NCI-H2081 (cell line): Measurements from ENCODE around the gene TNNT2.
A peak's percentile ranks its signal among the peaks of the same experiment; 100 is the strongest.

Source experiments
- DNase-seq, 2 experiments: peaks; one replicate each; lab custom pipeline; 2025; lab: John Stamatoyannopoulos, UW

TNNT2 gene

GRCh38 chr1:201401700-201402099 lies 24.2 kb upstream of the TNNT2 start:
- no peak for DNase-seq

- no peak for DNase-seq
Measured at GRCh38 chr1:201400852-201401230, 23.4 kb upstream of the TNNT2 start.

- DNase-seq, result no peak
Measured at GRCh38 chr1:201400212-201400851, 22.9 kb upstream of the TNNT2 start.

- DNase-seq, result peak; percentile 48 to 66
Measured at GRCh38 chr1:201399352-201400126, 22.1 kb upstream of the TNNT2 start.

GRCh38 chr1:201399018-201399351 lies 21.5 kb upstream of the TNNT2 start, which contains the start of gene LAD1:
Gene LAD1, minus strand, starts transcription at chr1:201399324. Its CDS starts 18 bp downstream, at chr1:201399306.
- DNase-seq, result no peak

GRCh38 chr1:201397675-201398074 lies 20.2 kb upstream of the TNNT2 start:
- DNase-seq, result no peak

GRCh38 chr1:201396861-201397464 lies 19.5 kb upstream of the TNNT2 start:
- peak; percentile 26 to 37 for DNase-seq

- no peak for DNase-seq
Measured at GRCh38 chr1:201395936-201396335, 18.5 kb upstream of the TNNT2 start.

- DNase-seq, result no peak
Measured at GRCh38 chr1:201394591-201394990, 17.1 kb upstream of the TNNT2 start.

GRCh38 chr1:201393076-201393475 lies 15.6 kb upstream of the TNNT2 start:
- DNase-seq, result no peak

- no peak for DNase-seq
Measured at GRCh38 chr1:201391651-201392511, 14.4 kb upstream of the TNNT2 start.

- DNase-seq, result no peak
Measured at GRCh38 chr1:201391225-201391624, 13.7 kb upstream of the TNNT2 start.

GRCh38 chr1:201389051-201389450 lies 11.6 kb upstream of the TNNT2 start:
- DNase-seq, result no peak

GRCh38 chr1:201386208-201386607 lies 8.7 kb upstream of the TNNT2 start:
- no peak for DNase-seq

GRCh38 chr1:201385299-201385891 lies 7.9 kb upstream of the TNNT2 start:
- DNase-seq, result peak; percentile 62 to 65

GRCh38 chr1:201384406-201384782 lies 6.9 kb upstream of the TNNT2 start:
- no peak for DNase-seq

- DNase-seq, result no peak
Measured at GRCh38 chr1:201383647-201384405, 6.3 kb upstream of the TNNT2 start.

- peak in 1 of 2 experiments; percentile 11 for DNase-seq
Measured at GRCh38 chr1:201381130-201381529, 3.6 kb upstream of the TNNT2 start.

GRCh38 chr1:201379733-201380242 lies 2.3 kb upstream of the TNNT2 start:
- no peak for DNase-seq

GRCh38 chr1:201378804-201379203 lies 1.3 kb upstream of the TNNT2 start:
- DNase-seq, result no peak
